Occipital lobe (tissue), 2 donors: ENCODE data around the gene SOCS3. TPM values are rescaled to one million over a fixed set of nuclear protein-coding genes. Genes with fewer than 3 reads are reported as not detected.

Source experiments
- DNase-seq: peaks from one replicate; lab custom pipeline; 2025; lab: John Stamatoyannopoulos, UW
- total RNA-seq: library from RNA; depleted of rRNA; stranded (reverse); fragments of >200 nt; gene quantifications from one replicate; pipeline ENCODE4 v1.2.3, GENCODE V29; 2014

SOCS3 gene
- total RNA-seq, 1 donor from 2014 or later = 8.3 TPM

GRCh38 chr17:78330570-78331224, 29.2 kb downstream of the SOCS3 start:
- DNase-seq = no peak

GRCh38 chr17:78329263-78330059, 30.4 kb downstream of the SOCS3 start:
- no peak for DNase-seq

GRCh38 chr17:78327880-78328279, 32.0 kb downstream of the SOCS3 start:
- no peak for DNase-seq

DNA sequence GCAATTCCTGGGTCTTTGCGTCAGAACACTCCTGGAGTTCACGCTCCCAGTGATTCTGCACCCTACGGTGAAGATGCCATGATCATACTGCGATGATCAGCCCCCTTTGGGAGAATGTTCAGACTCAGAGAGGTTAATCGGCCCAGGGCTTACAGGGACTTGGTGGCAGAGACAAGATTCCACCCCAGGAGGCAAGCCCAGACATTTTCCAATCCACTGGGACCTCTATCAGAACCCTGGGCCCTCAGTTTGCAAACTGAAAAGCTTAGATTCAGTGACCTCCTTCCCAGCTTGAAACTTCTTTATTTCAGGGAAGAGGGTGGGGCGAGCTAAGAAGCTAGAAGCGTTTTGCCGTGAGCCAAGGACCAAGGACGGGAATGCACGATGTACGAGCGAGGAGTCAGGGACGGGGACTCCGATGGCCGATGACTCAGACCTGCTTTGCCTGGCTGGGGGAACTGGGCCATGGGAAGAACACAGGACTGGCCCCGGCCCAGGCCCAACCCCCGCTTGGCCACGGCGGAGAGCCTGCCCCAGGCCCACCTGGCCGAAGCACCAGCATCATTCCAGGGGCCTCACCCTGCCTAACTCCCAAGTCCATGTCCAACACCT, 34.7 kb downstream of the SOCS3 start:
- DNase-seq = no peak

DNA sequence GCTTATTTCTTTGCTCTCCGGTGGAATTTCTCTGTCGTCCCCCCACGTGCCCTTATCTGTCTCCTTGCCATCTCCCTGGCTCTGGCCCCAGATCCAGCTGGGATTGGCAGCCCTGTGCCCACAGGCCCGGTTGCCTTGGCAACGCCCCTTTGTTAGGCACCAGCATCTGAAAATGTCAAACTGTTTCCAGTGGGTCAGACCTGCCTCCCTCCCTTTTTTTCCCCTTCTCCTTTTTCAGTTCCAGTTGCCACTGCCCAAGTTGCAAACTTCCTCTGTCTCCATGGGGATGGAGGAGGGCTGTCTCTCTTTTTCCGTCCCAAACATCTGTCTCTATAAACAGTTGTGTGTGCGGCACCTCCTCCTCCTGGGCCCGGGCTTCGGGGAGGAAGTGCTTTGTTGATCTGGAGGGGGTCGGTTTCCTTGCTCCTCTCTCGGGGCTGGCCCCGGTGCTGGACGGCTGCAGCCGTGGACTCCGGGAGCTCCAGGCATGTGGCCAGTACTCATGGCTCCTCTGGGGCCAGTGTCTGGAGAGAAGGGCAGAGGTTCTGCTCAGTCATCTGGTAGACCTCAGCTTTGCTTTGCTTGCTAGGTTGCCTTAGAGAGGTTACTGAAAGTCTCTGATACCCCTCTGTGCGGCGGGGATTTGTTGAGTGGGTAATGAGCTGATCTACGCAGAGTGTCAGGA, 35.3 kb downstream of the SOCS3 start:
- peak; percentile 47 for DNase-seq

DNA sequence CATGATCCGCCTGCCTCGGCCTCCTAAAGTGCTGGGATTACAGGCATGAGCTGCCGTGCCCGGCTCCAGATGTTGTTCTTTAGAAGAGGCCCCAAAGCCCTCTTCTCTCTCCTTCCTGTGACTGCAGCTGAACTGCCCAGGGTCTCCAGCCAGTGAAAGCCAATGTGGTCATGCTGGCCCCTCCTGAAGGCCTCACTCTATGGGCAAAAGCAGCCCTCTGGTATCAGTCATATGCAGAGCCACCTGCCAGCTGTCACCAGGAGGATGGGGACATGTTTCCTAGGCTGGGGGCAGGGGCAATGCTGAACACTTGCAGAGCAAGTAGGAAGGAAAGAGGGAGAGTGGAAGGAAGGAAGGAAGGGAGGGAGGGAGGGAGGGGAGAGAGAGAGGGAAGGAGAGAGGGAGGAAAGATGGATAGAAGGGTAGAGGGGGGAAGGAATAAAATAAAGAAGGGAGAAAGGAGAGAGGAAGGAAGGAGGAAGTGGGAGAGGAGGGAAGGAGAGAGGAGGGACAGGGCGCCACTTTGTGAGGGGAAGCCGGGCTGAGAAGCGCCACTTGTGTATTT, 36.0 kb downstream of the SOCS3 start:
- DNase-seq = no peak

- DNase-seq = no peak
These were observed 36.9 kb downstream of the SOCS3 start for GRCh38 chr17:78322858-78323455.

DNA sequence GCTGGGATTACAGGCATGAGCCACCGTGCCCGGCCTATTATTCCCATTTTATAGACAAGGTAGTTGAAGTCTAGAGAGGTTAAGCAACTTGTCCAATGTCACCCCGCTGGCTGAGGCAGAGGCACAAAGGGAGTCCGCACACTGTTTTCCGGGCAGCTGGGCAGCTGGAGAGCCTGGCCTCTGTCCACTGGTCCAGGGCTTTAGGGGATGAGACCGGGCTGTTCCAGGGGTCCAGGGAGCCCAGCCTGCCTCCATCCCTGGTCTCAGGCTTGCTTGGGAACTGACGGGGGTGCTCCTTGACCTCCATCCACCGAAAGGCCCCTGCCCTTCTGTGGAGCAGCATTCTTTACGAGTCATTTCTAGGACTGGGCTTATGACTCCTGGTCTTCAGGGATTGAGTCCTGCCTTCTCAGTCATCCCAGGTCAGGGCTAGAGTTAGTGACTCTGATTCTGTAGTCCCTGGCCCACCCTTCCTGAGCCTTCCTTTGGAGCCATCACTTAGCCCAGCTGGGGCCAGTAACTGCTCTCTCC, 37.5 kb downstream of the SOCS3 start:
- no peak for DNase-seq

- no peak for DNase-seq
These were observed 41.0 kb downstream of the SOCS3 start for GRCh38 chr17:78318843-78319242.

DNA sequence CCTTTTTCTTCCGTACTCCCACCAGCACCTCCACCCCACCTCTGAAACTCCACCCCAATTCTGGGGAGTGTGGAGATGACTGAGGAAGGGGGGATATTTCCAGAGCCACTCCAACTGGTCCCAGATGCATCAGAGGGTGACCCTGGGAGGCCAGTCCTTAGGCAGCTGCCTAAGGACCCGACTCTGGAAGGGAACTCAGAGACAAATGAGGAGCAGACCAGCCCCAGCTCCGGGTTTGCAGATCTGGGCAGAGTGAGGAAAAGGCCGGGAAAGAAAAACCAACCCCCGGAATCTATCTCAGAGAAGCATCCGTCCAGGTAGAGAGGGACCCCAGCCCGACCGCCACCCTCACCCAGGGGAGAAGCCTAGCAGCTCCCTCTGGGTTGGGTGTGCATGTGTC, 41.5 kb downstream of the SOCS3 start:
- DNase-seq = no peak

- no peak for DNase-seq
These were observed 42.0 kb downstream of the SOCS3 start for GRCh38 chr17:78317794-78318400.

- DNase-seq = no peak
These were observed 42.7 kb downstream of the SOCS3 start for GRCh38 chr17:78316867-78317789.

DNA sequence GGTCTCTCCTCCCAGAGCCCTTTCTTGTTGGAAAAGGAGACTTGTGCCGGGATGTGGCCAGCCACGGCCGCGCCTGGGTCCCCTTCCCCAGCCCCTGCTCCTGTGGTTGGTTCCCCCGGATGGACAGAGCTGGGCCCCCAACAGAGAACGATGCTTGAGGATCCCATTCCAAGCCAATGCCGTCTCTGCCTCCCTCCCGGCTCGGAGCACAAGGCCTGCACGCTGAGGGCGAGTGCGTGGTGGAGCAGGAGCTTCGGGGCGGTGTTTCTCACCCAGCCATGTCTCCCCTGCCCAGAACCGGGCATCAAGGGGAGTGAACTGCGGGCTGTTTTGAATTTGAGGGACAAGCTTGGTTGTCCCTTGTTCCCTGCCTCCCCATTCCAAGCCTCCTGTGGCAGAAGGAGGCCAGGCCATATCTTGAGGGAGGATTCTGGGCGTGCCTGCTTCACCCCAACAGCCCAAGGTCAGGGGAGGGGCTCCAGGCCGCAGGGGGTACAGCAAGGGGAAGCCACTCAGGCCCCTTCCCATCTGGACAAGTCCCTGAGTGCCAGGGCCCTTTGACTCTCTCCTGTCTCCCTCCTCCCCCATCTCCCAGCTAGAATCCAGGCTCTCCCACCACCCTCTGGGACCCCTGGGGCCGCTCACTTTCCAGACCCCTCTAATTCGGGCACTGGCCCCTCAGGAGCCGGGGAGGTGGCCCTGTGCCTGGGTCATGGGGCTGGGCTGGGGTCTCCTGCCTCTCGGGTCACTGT, 43.6 kb downstream of the SOCS3 start:
- no peak for DNase-seq

DNA sequence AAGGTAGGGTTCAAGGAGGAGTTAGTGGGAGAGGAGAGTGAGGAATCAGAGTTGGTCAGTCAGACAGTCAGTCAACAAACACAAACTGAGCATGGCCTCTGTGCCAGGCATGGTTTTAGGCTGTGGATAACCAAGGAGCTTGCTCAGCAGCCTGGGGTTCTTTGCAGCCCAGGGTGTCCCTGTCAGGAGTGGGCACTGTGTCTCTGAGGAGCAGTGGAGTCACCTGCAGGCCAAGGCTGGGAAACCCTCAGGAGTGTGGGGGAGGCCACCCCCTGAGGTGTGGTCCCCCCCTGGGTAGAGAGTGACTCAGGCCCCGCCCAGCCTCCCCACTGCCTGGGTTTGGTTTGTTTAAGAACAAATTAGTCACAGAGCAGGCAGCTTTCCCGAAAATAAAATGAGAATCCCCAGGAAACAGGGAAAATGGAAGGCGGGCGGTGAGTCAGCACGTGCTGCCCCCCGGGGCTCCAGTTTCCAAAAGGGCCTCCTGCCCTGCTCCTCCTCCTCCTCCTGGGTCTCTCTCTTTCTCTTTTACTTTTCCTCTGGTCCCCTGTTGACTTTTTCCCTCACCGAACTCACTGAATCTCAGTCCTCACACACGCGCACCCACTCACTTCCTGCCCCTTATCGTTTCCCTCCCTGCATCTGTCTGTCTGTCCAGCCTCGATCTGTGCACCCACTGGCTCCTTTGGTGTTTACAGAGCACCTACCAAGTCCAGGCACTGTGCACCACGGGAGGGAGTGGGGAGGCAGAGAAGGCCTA, 44.3 kb downstream of the SOCS3 start:
- peak; percentile 33 for DNase-seq

DNA sequence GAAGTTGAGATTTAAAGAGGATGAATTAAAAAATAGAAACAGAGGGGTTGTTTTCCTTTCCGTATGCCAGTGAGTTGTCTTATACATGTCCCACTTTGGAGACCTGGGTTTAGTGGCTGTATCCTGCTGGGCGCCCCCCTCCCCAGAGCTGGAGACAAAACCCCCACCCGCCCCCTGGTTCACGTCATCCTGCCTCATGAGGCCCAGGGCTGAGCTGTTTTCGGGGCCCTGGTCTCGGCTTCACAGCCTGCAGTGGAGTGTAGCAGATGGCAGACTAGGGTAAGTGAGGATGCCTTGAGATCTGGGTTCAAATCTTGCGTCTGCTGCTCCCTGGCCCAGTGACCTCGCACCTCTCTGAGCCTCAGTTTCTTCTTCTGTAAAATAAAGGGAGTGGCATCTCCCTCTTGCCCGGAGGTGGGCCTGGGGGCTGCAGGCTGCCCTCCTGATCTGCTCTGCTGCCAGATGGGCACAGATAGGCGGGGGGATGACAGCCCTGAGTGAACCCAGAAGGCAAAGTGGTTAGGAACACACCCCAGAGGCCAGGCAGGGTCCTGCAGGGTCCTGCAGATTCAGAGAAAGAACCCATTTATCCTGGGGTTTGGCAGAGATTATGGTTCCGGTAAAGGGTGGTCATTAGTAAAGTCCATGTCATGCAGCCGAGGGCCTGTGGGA, 45.1 kb downstream of the SOCS3 start:
- no peak for DNase-seq

- DNase-seq = no peak
These were observed 45.9 kb downstream of the SOCS3 start for GRCh38 chr17:78313735-78314648.
